ENCODE data around the gene ERCC1. TPM values are rescaled to one million over a fixed set of nuclear protein-coding genes. Genes with fewer than 3 reads are reported as not detected.

ERCC1 gene
- total and polyA plus RNA-seq, 4 donors, result 19.2 to 28.7 (median 22.0) TPM

GRCh38 chr19:45443462-45444317 is 20.0 kb upstream of the ERCC1 start (continued):
- no peak for TF ChIP-seq FOXA1 (IDR thresholded peaks at IDR 0.05)
- TF ChIP-seq NR2F2 (IDR thresholded peaks at IDR 0.05), result peak; percentile 28
- TF ChIP-seq RXRA (IDR thresholded peaks at IDR 0.05), result peak; percentile 25 to 41
- no peak for TF ChIP-seq CTCF (IDR thresholded peaks at IDR 0.05; ENCODE audit: low read depth, low read length, missing input control)
- TF ChIP-seq TAF1 (conservative IDR thresholded peaks at IDR 0.05), result no peak
- peak in 1 of 2 donors; percentile 22 for TF ChIP-seq RAD21 (IDR thresholded peaks at IDR 0.05)

GRCh38 chr19:45442778-45443461 is 19.2 kb upstream of the ERCC1 start:
- no peak for DNase-seq (ENCODE audit: low spot score)
- no peaks in the 10 kb centered on the region for H3K27me3 ChIP-seq (ENCODE audit: control insufficient read depth in 4 of 4, insufficient read depth in 4 of 4, low read length in 3 of 4)
- 22% methylated on average over 15 of the region's 15 CpGs for WGBS
- TF ChIP-seq NR2F2 (IDR thresholded peaks at IDR 0.05) (no peak), CTCF (IDR thresholded peaks at IDR 0.05; ENCODE audit: low read depth, low read length, missing input control) (no peak), REST (IDR thresholded peaks at IDR 0.05) (no peak), EGR1 (IDR thresholded peaks at IDR 0.05; ENCODE audit: low read depth in 2 of 2) (no peak), HNF4A (conservative IDR thresholded peaks at IDR 0.05) (no peak), JUND (IDR thresholded peaks at IDR 0.05) (no peak), FOXA1 (IDR thresholded peaks at IDR 0.05) (no peak), TAF1 (conservative IDR thresholded peaks at IDR 0.05) (no peak), SP1 (IDR thresholded peaks at IDR 0.05) (no peak), ZBTB33 (IDR thresholded peaks at IDR 0.05) (no peak), HNF4G (IDR thresholded peaks at IDR 0.05) (no peak), RAD21 (IDR thresholded peaks at IDR 0.05) (no peak)
- H3K9ac ChIP-seq (ENCODE audit: low read depth in 1 of 2, low read length in 2 of 2), result no peak overlapping the region
- H3K9me3 ChIP-seq (ENCODE audit: control insufficient read depth in 4 of 4, low read length in 3 of 4), result no peaks in the 10 kb centered on the region
- peaks cover 4 to 17% (median 9%) of the 10 kb centered on the region in 4 donors for H3K4me1 ChIP-seq (ENCODE audit: control insufficient read depth in 4 of 4, insufficient read depth in 4 of 4, low read length in 3 of 4)
- H3K27ac ChIP-seq (ENCODE audit: low read depth in 1 of 2, low read length in 2 of 2), result peak overlapping the region; percentile 5 to 33
- H3K36me3 ChIP-seq (ENCODE audit: control insufficient read depth in 4 of 4, insufficient read depth in 3 of 4, low read depth in 1 of 4, low read length in 3 of 4), result no peaks in the 10 kb centered on the region
- H3K4me3 ChIP-seq (ENCODE audit: low read depth in 1 of 3, low read length in 3 of 3), result no peak overlapping the region
